Natural killer cell (primary cell): Measurements from ENCODE around the gene RPS6KA4. TPM values are rescaled to one million over a fixed set of nuclear protein-coding genes. Genes with fewer than 3 reads are reported as not detected.

Source experiments
- ATAC-seq, 3 donors: fragments of 150-1000 bp in 2 of 3; fragments of 200-7000 bp in 1 of 3; cut with Tn5 transposase; 1 replicate in 1 of 3; 2 replicates in 2 of 3; pipeline ENCODE4 v1.10.0; 2021; ENCODE audit warnings: mild to moderate bottlenecking in 2 of 3, moderate library complexity in 2 of 3
- DNase-seq, 2 donors: peaks; one replicate each; pipeline versions ENCODE4 v3.0.0 to v3.0.0-alpha.2; 2013 to 2021; ENCODE audit warnings: mixed read lengths in 1 of 2
- H3K27ac ChIP-seq: one replicate; pipeline ENCODE4 v1.5.1; 2013; ENCODE audit warnings: mild to moderate bottlenecking, low read length
- H3K27me3 ChIP-seq: one replicate; pipeline ENCODE4 v1.6.1; 2013; ENCODE audit warnings: low read length; ENCODE audit not compliant: control insufficient read depth, insufficient read depth
- H3K36me3 ChIP-seq: one replicate; pipeline ENCODE4 v1.6.1; 2013; ENCODE audit warnings: low read length; ENCODE audit not compliant: control insufficient read depth, insufficient read depth
- H3K4me1 ChIP-seq: one replicate; pipeline ENCODE4 v1.6.1; 2013; ENCODE audit warnings: low read length; ENCODE audit not compliant: control insufficient read depth, insufficient read depth
- H3K4me3 ChIP-seq: one replicate; pipeline ENCODE4 v1.5.1; 2013; ENCODE audit warnings: low read length
- H3K9me3 ChIP-seq: one replicate; pipeline ENCODE4 v1.6.1; 2013; ENCODE audit warnings: low read length; ENCODE audit not compliant: control insufficient read depth, insufficient read depth
- H3K27ac Mint-ChIP-seq, 2 donors: one replicate each; pipeline ENCODE4 v1.8.0; 2022; ENCODE audit warnings: mild to moderate bottlenecking in 2 of 2, mixed read lengths in 2 of 2, moderate library complexity in 1 of 2
- H3K27me3 Mint-ChIP-seq, 2 donors: one replicate each; pipeline ENCODE4 v1.8.0; 2022; ENCODE audit warnings: low read depth in 2 of 2, mixed read lengths in 2 of 2
- H3K36me3 Mint-ChIP-seq: one replicate; pipeline ENCODE4 v1.8.0; 2022; ENCODE audit warnings: mixed read lengths
- H3K4me1 Mint-ChIP-seq, 2 donors: one replicate each; pipeline ENCODE4 v1.8.0; 2022; ENCODE audit warnings: mixed read lengths in 2 of 2
- H3K4me3 Mint-ChIP-seq: one replicate; pipeline ENCODE4 v1.8.0; 2022; ENCODE audit warnings: mild to moderate bottlenecking, moderate library complexity, mixed read lengths
- H3K9me3 Mint-ChIP-seq, 2 donors: one replicate each; pipeline ENCODE4 v1.8.0; 2022; ENCODE audit warnings: mixed read lengths in 2 of 2
- CTCF ChIP-seq: fragments of 200-600 bp; IDR thresholded peaks from one replicate; pipeline ENCODE4 v1.8.0; 2022; ENCODE audit warnings: antibody characterized with exemption
- WGBS: methylation state at CpG from one replicate; pipeline ENCODE4 v1.1.7; 2013; ENCODE audit warnings: missing lambda C conversion rate; ENCODE audit not compliant: insufficient coverage; 5-methylcytosine and 5-hydroxymethylcytosine counted together
- intact Hi-C: fragments of 100-400 bp; cut with micrococcal nuclease; formaldehyde crosslinking; loops from one replicate; pipeline ENCODE4 v1.14.2; 2022
- total RNA-seq, 4 donors: library from RNA; stranded (reverse); fragments of 120-200 nt in 1 of 4; gene quantifications; one replicate each; pipeline versions ENCODE4 v1.2.3 to v1.2.4, GENCODE V29; 2013 to 2022

RPS6KA4 gene
- total RNA-seq, 3 donors from 2014 or later (not counting 1 experiment from before 2014, with no cell fraction given) = 27.6 to 36.0 (median 34.4) TPM

GRCh38 chr11:64419818-64420485, 61.0 kb downstream of the RPS6KA4 start:
- no peak for TF ChIP-seq CTCF
- Mint-ChIP-seq H3K9me3 (peaks cover 0 to 2% of the 10 kb centered on the region in 2 donors), H3K4me3 (no peak overlapping the region), H3K27ac (no peak overlapping the region), H3K27me3 (peaks cover 1 to 10% of the 10 kb centered on the region in 2 donors), H3K4me1 (peaks cover 0 to 7% of the 10 kb centered on the region in 2 donors), H3K36me3 (peaks cover 6% of the 10 kb centered on the region)
- intact Hi-C loops = no loop called here
- ATAC-seq = no peak
- H3K36me3 ChIP-seq = no peaks in the 10 kb centered on the region
- WGBS = 84% methylated on average over 8 of the region's 8 CpGs
- H3K9me3 ChIP-seq = peaks cover 6% of the 10 kb centered on the region
- DNase-seq = no peak
- no peak overlapping the region for H3K4me3 ChIP-seq
- H3K27ac ChIP-seq = no peak overlapping the region
- no peaks in the 10 kb centered on the region for H3K27me3 ChIP-seq
- no peaks in the 10 kb centered on the region for H3K4me1 ChIP-seq

Other genes with a start within 250 kb of the RPS6KA4 start
- gene MACROD1, start 193.0 kb upstream of the RPS6KA4 start, total RNA-seq = 1 to 10 TPM in 2 of 3 donors, under 1 TPM in 1; 0.73 to 3.3 (median 1.8) TPM
- gene STIP1, start 173.0 kb upstream of the RPS6KA4 start, total RNA-seq = 100 to 1,000 TPM in 1 of 3 donors, 10 to 100 TPM in 2; 80.9 to 110 (median 85.1) TPM
- gene FERMT3, start 152.4 kb upstream of the RPS6KA4 start, total RNA-seq = 100 to 1,000 TPM; 194 to 202 (median 196) TPM
- gene TRPT1, start 133.0 kb upstream of the RPS6KA4 start, total RNA-seq = 10 to 100 TPM; 22.7 to 30.8 (median 28.5) TPM
- 10 to 100 TPM; 59.1 to 79.1 (median 74.8) TPM for gene NUDT22, start 132.9 kb upstream of the RPS6KA4 start, total RNA-seq
- 10 to 100 TPM; 45.0 to 47.0 (median 46.6) TPM for gene DNAJC4, start 128.6 kb upstream of the RPS6KA4 start, total RNA-seq
- gene VEGFB, start 124.6 kb upstream of the RPS6KA4 start, total RNA-seq = 10 to 100 TPM; 30.7 to 38.7 (median 37.3) TPM
- gene FKBP2, start 118.1 kb upstream of the RPS6KA4 start, total RNA-seq = 10 to 100 TPM; 26.4 to 39.3 (median 30.3) TPM
- gene PPP1R14B, start 112.2 kb upstream of the RPS6KA4 start, total RNA-seq = 10 to 100 TPM; 16.9 to 21.3 (median 21.0) TPM
- 1 to 10 TPM; 5.4 to 7.6 (median 5.5) TPM for gene PLCB3, start 107.6 kb upstream of the RPS6KA4 start, total RNA-seq
- 10 to 100 TPM; 30.6 to 35.8 (median 31.6) TPM for gene BAD, start 74.5 kb upstream of the RPS6KA4 start, total RNA-seq
- 10 to 100 TPM; 29.1 to 61.3 (median 34.4) TPM for gene GPR137, start 73.3 kb upstream of the RPS6KA4 start, total RNA-seq
- under 1 TPM in 2 of 3 donors, not detected in 1; 0.30 to 0.86 TPM for gene KCNK4, start 67.9 kb upstream of the RPS6KA4 start, total RNA-seq
- under 1 TPM in 2 of 3 donors, not detected in 1; 0.80 to 0.90 TPM for gene CATSPERZ, start 58.8 kb upstream of the RPS6KA4 start, total RNA-seq
- gene ESRRA, start 53.6 kb upstream of the RPS6KA4 start, total RNA-seq = 10 to 100 TPM; 47.1 to 51.3 (median 50.0) TPM
- 100 to 1,000 TPM in 2 of 3 donors, 10 to 100 TPM in 1; 98.4 to 106 (median 105) TPM for gene TRMT112, start 41.6 kb upstream of the RPS6KA4 start, total RNA-seq
- gene PRDX5, start 41.0 kb upstream of the RPS6KA4 start, total RNA-seq = 100 to 1,000 TPM in 1 of 3 donors, 10 to 100 TPM in 2; 85.9 to 104 (median 88.8) TPM
- gene CCDC88B, start 19.0 kb upstream of the RPS6KA4 start, total RNA-seq = 100 to 1,000 TPM; 262 to 276 (median 272) TPM
- not detected for gene SLC22A11, start 196.8 kb downstream of the RPS6KA4 start, total RNA-seq
- gene SLC22A12, start 232.1 kb downstream of the RPS6KA4 start, total RNA-seq = not detected